ENCODE results near the gene PTPRU.

DNA sequence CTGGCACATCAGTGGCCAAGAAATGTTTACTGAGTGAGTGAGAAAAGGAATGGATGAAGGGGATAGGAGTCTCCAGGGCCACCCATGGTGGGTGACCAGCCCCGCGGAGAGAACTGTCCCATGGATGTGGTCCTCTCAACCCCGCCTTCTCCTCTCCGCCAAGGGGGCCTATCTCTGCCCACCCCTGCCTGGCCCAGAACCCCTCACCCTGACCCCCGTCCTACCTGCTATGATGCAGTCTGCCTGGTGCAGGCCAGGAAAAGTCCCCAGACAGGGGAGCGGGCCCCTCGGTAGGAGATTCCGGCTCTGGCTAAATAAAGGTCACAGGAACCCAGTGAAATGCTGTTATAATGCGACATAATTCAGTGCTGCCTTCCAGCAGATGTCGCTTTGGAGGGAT lies 107.6 kb downstream of the PTPRU start:
- no peak for TF ChIP-seq EZH2 (IDR thresholded peaks at IDR 0.05; ENCODE audit: low read depth)
- TF ChIP-seq, protein P1, sequence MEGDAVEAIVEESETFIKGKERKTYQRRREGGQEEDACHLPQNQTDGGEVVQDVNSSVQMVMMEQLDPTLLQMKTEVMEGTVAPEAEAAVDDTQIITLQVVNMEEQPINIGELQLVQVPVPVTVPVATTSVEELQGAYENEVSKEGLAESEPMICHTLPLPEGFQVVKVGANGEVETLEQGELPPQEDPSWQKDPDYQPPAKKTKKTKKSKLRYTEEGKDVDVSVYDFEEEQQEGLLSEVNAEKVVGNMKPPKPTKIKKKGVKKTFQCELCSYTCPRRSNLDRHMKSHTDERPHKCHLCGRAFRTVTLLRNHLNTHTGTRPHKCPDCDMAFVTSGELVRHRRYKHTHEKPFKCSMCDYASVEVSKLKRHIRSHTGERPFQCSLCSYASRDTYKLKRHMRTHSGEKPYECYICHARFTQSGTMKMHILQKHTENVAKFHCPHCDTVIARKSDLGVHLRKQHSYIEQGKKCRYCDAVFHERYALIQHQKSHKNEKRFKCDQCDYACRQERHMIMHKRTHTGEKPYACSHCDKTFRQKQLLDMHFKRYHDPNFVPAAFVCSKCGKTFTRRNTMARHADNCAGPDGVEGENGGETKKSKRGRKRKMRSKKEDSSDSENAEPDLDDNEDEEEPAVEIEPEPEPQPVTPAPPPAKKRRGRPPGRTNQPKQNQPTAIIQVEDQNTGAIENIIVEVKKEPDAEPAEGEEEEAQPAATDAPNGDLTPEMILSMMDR (conservative IDR thresholded peaks at IDR 0.05): no peak

All from PC-9 (cell line).